IMR-90 (cell line): ENCODE results near the gene WWC1. TPM values are rescaled to one million over a fixed set of nuclear protein-coding genes. Genes with fewer than 3 reads are reported as not detected.
A peak's percentile ranks its signal among the peaks of the same experiment; 100 is the strongest.

ENCODE experiments used
- ATAC-seq: fragments of 200-7000 bp; cut with Tn5 transposase; 2 replicates; pipeline ENCODE4 v1.9.1; 2020; ENCODE audit warnings: low read depth, mild to moderate bottlenecking, moderate library complexity
- BruUV-seq: library from RNA; stranded (reverse); fragments of 400-500 nt; replicated peaks from 2 replicates; lab custom pipeline; 2021; lab: Mats Ljungman, UMichigan
- CTCF ChIA-PET: fragments of 300-600 bp; formaldehyde crosslinking; extraction: SDS; loops from one replicate; lab custom pipeline; 2021; ENCODE audit warnings: antibody characterized with exemption; lab: Yijun Ruan, JAX
- POLR2A ChIA-PET: fragments of 300-600 bp; sonication (Branson Sonifier 250); formaldehyde crosslinking; loops from one replicate; lab custom pipeline; 2022; ENCODE audit warnings: antibody characterized with exemption; ENCODE audit not compliant: unreplicated experiment; lab: Charles Lee
- DNase-seq: peaks from one replicate; pipeline ENCODE4 v3.0.0; 2013
- H2AFZ ChIP-seq: replicated peaks from 2 replicates; pipeline ENCODE3; 2013; ENCODE audit warnings: low read length, mild to moderate bottlenecking; ENCODE audit not compliant: poor library complexity
- H2AK5ac ChIP-seq: 2 replicates; pipeline ENCODE4 v1.6.1; 2013; ENCODE audit warnings: low read depth, low read length, inconsistent platforms
- H2AK9ac ChIP-seq: replicated peaks from 2 replicates; pipeline ENCODE3; 2013; ENCODE audit warnings: mild to moderate bottlenecking, low read depth, low read length, moderate library complexity; ENCODE audit not compliant: poor library complexity
- H2BK120ac ChIP-seq: 2 replicates; pipeline ENCODE4 v1.6.1; 2013; ENCODE audit warnings: low read depth, low read length, inconsistent platforms
- H2BK15ac ChIP-seq: 3 replicates; pipeline ENCODE4 v1.6.1; 2013; ENCODE audit warnings: low read depth, low read length, inconsistent platforms
- H2BK20ac ChIP-seq: 2 replicates; pipeline ENCODE4 v1.6.1; 2013; ENCODE audit warnings: low read depth, mild to moderate bottlenecking, inconsistent platforms, low read length, moderate library complexity
- H2BK5ac ChIP-seq: 2 replicates; pipeline ENCODE4 v1.6.1; 2013; ENCODE audit warnings: mild to moderate bottlenecking, low read depth, low read length, inconsistent platforms; ENCODE audit not compliant: poor library complexity, severe bottlenecking
- H3K14ac ChIP-seq: replicated peaks from 2 replicates; pipeline ENCODE4 v1.6.1; 2013; ENCODE audit warnings: low read depth, low read length, inconsistent platforms
- H3K18ac ChIP-seq: 2 replicates; pipeline ENCODE4 v1.6.1; 2013; ENCODE audit warnings: low read depth, low read length, control low read depth
- H3K23ac ChIP-seq: 2 replicates; pipeline ENCODE4 v1.6.1; 2013; ENCODE audit warnings: low read depth, low read length, inconsistent platforms
- H3K27ac ChIP-seq: 2 replicates; pipeline ENCODE4 v1.5.1; 2013; ENCODE audit warnings: mild to moderate bottlenecking, control low read depth, low read length; ENCODE audit not compliant: insufficient read depth
- H3K27me3 ChIP-seq: 2 replicates; pipeline ENCODE4 v1.6.1; 2013; ENCODE audit warnings: low read length; ENCODE audit not compliant: control insufficient read depth, insufficient read depth
- H3K36me3 ChIP-seq: 2 replicates; pipeline ENCODE4 v1.6.1; 2013; ENCODE audit warnings: low read length, mixed read lengths; ENCODE audit not compliant: control insufficient read depth, insufficient read depth
- H3K4ac ChIP-seq: 2 replicates; pipeline ENCODE4 v1.6.1; 2013; ENCODE audit warnings: low read depth, low read length, inconsistent platforms
- H3K4me1 ChIP-seq: 2 replicates; pipeline ENCODE4 v1.6.1; 2013; ENCODE audit warnings: low read length, mixed read lengths; ENCODE audit not compliant: control insufficient read depth, insufficient read depth
- H3K4me2 ChIP-seq: 2 replicates; pipeline ENCODE4 v1.6.1; 2013; ENCODE audit warnings: low read depth, mild to moderate bottlenecking, control low read depth, low read length, moderate library complexity
- H3K4me3 ChIP-seq: 2 replicates; pipeline ENCODE4 v1.5.1; 2013; ENCODE audit warnings: low read depth, mild to moderate bottlenecking, control low read depth, low read length, moderate library complexity; ENCODE audit not compliant: insufficient read depth
- H3K56ac ChIP-seq: 2 replicates; pipeline ENCODE4 v1.6.1; 2013; ENCODE audit warnings: low read length, inconsistent platforms; ENCODE audit not compliant: insufficient read depth; ENCODE audit errors: extremely low read depth
- H3K79me1 ChIP-seq, 2 experiments: 2 replicates each; pipeline ENCODE4 v1.6.1; 2013; ENCODE audit warnings: low read length in 2 of 2, inconsistent platforms in 1 of 2, low read depth in 1 of 2
- H3K9ac ChIP-seq: 2 replicates; pipeline ENCODE4 v1.6.1; 2013; ENCODE audit warnings: low read depth, low read length, control low read depth
- H3K9me1 ChIP-seq: 2 replicates; pipeline ENCODE4 v1.6.1; 2013; ENCODE audit warnings: low read length, inconsistent platforms; ENCODE audit not compliant: insufficient read depth
- H3K9me3 ChIP-seq: 2 replicates; pipeline ENCODE4 v1.6.1; 2013; ENCODE audit warnings: low read length; ENCODE audit not compliant: control insufficient read depth, insufficient read depth
- H4K20me1 ChIP-seq: 2 replicates; pipeline ENCODE4 v1.6.1; 2013; ENCODE audit warnings: low read length, inconsistent platforms; ENCODE audit not compliant: insufficient read depth
- H4K5ac ChIP-seq: 2 replicates; pipeline ENCODE4 v1.6.1; 2013; ENCODE audit warnings: mild to moderate bottlenecking, low read depth, low read length, control low read depth
- H4K8ac ChIP-seq, 2 experiments: 2 replicates each; pipeline ENCODE4 v1.6.1; 2013; ENCODE audit warnings: low read depth in 2 of 2, low read length in 2 of 2, control low read depth in 1 of 2, inconsistent platforms in 1 of 2
- H4K91ac ChIP-seq: 2 replicates; pipeline ENCODE4 v1.6.1; 2013; ENCODE audit warnings: low read depth, low read length, inconsistent platforms; ENCODE audit not compliant: insufficient read depth
- BHLHE40 ChIP-seq: fragments of 150-350 bp; IDR thresholded peaks from 2 replicates; pipeline ENCODE4 v1.6.1; 2016; ENCODE audit warnings: mild to moderate bottlenecking, low read depth, low read length
- CEBPB ChIP-seq: IDR thresholded peaks from 2 replicates; pipeline ENCODE4 v1.6.1; 2012; ENCODE audit warnings: low read depth, low read length, improper control_type of control experiment
- CHD1 ChIP-seq: IDR thresholded peaks from 2 replicates; pipeline ENCODE4 v1.6.1; 2012; ENCODE audit warnings: low read depth, low read length, improper control_type of control experiment
- FOS ChIP-seq: fragments of 150-350 bp; IDR thresholded peaks from 2 replicates; pipeline ENCODE4 v1.6.1; 2016; ENCODE audit warnings: low read depth, low read length
- MAFK ChIP-seq: IDR thresholded peaks from 2 replicates; pipeline ENCODE4 v1.6.1; 2012; ENCODE audit warnings: low read depth, low read length, improper control_type of control experiment
- MAZ ChIP-seq: IDR thresholded peaks from 2 replicates; pipeline ENCODE4 v1.6.1; 2012; ENCODE audit warnings: low read depth, mild to moderate bottlenecking, low read length, improper control_type of control experiment, moderate library complexity, borderline replicate concordance
- MXI1 ChIP-seq: IDR thresholded peaks from 2 replicates; pipeline ENCODE4 v1.6.1; 2012; ENCODE audit warnings: low read depth, mild to moderate bottlenecking, low read length, moderate library complexity, borderline replicate concordance
- NFE2L2 ChIP-seq: fragments of 150-350 bp; IDR thresholded peaks from 2 replicates; pipeline ENCODE4 v1.6.1; 2016; ENCODE audit warnings: low read depth, mild to moderate bottlenecking, low read length
- POLR2A ChIP-seq: IDR thresholded peaks from 2 replicates; pipeline ENCODE4 v1.6.1; 2012; ENCODE audit warnings: mild to moderate bottlenecking, low read depth, low read length
- RAD21 ChIP-seq: IDR thresholded peaks from 2 replicates; pipeline ENCODE4 v1.6.1; 2012; ENCODE audit warnings: low read length, improper control_type of control experiment
- RCOR1 ChIP-seq: IDR thresholded peaks from 2 replicates; pipeline ENCODE4 v1.6.1; 2012; ENCODE audit warnings: mild to moderate bottlenecking, low read length, improper control_type of control experiment; ENCODE audit not compliant: insufficient replicate concordance
- RFX5 ChIP-seq: IDR thresholded peaks from 2 replicates; pipeline ENCODE4 v1.8.0; 2012; ENCODE audit warnings: low read depth, mild to moderate bottlenecking, low read length, moderate library complexity
- SMC3 ChIP-seq: fragments of 150-350 bp; IDR thresholded peaks from 2 replicates; pipeline ENCODE4 v1.6.1; 2016; ENCODE audit warnings: low read depth, mild to moderate bottlenecking, antibody characterized with exemption, low read length, moderate library complexity
- WGBS, 2 experiments: methylation state at CpG; one replicate each; pipeline versions ENCODE4 v1.1.5 to v1.1.7; 2013; ENCODE audit warnings: missing lambda C conversion rate in 2 of 2; ENCODE audit not compliant: insufficient read length in 1 of 2; ENCODE audit errors: extremely low coverage in 2 of 2; 5-methylcytosine and 5-hydroxymethylcytosine counted together
- dilution Hi-C: fragments of 300-500 bp; cut with HindIII; formaldehyde crosslinking; loops from one replicate; pipeline ENCODE4 v1.14.3; 2018; ENCODE audit warnings: low sequenced_read_pairs; ENCODE audit not compliant: unreplicated experiment
- in situ Hi-C: fragments of 300-500 bp; cut with MboI; formaldehyde crosslinking; loops from 3 replicates; pipeline ENCODE4 v1.14.3; 2019; ENCODE audit warnings: low sequenced_read_pairs, inconsistent platforms, mixed read lengths
- intact Hi-C: fragments of 100-400 bp; cut with micrococcal nuclease; formaldehyde crosslinking; loops from 2 replicates; pipeline ENCODE4 v1.10.0; 2022
- polyA plus RNA-seq, 3 experiments: library from polyadenylated mRNA; depleted of rRNA; stranded (reverse); fragments of >200 nt; gene quantifications; 2 replicates each; pipeline ENCODE4 v1.2.3, GENCODE V29; 2012; ENCODE audit warnings: low replicate concordance in 1 of 3
- total RNA-seq: library from RNA; depleted of rRNA; stranded (reverse); fragments of >200 nt; gene quantifications from 2 replicates; pipeline ENCODE4 v1.2.3, GENCODE V29; 2012
- TF ChIP-seq, protein P1 (sequence below): conservative IDR thresholded peaks from 2 replicates; pipeline ENCODE4 v1.5.1; 2012; ENCODE audit warnings: mild to moderate bottlenecking, low read depth, low read length, improper control_type of control experiment

The WWC1 gene
- total and polyA plus RNA-seq, 2 of the 4 experiments (the other 2 are of a cell fraction), result 9.1 to 10.3 TPM

GRCh38 chr5:168426007-168426863 is 134.8 kb downstream of the WWC1 start:
- H3K27ac ChIP-seq, result no peak overlapping the region
- peak overlapping the region; percentile 66 for H2AK9ac ChIP-seq
- peaks cover 4% of the 10 kb centered on the region for H3K4me1 ChIP-seq
- no peak overlapping the region for H2BK15ac ChIP-seq
- no TSS peak for BruUV-seq
- no peak overlapping the region for H2BK5ac ChIP-seq
- dilution Hi-C loops (no loop called here), in situ Hi-C loops (loop anchor here (25.0 kb wide), 1 partner anchor 139 kb away; the partner anchor contains the start of gene WWC1), intact Hi-C loops (no loop called here)
- H3K56ac ChIP-seq, result no peak overlapping the region
- H3K14ac ChIP-seq, result no peak overlapping the region
- H4K5ac ChIP-seq, result no peak overlapping the region
- no peak overlapping the region for H2AK5ac ChIP-seq
- H2BK20ac ChIP-seq, result no peak overlapping the region
- no peak for ATAC-seq
- H3K27me3 ChIP-seq, result no peaks in the 10 kb centered on the region
- no peak overlapping the region for H3K4me2 ChIP-seq
- ChIA-PET CTCF (no interaction called here), POLR2A (no interaction called here)
- peaks cover 4% of the 10 kb centered on the region; the same call in 1 of the 2 replicates for H3K9me1 ChIP-seq
- H3K79me1 ChIP-seq, result no peaks in the 10 kb centered on the region
- no peak overlapping the region for H2AFZ ChIP-seq
- H3K23ac ChIP-seq, result no peak overlapping the region; the same call in 1 of the 2 replicates
- no peak for DNase-seq
- H4K8ac ChIP-seq, result no peak overlapping the region
- H3K9ac ChIP-seq, result no peak overlapping the region
- no peaks in the 10 kb centered on the region for H3K9me3 ChIP-seq
- no peak overlapping the region for H3K18ac ChIP-seq
- no peak overlapping the region for H3K4me3 ChIP-seq
- no peak overlapping the region for H2BK120ac ChIP-seq
- WGBS, 2 experiments, result no CpG with 5 or more reads among the region's 17 CpGs
- TF ChIP-seq CEBPB, result no peak
- TF ChIP-seq BHLHE40, result no peak
- TF ChIP-seq RFX5, result no peak
- no peak for TF ChIP-seq MAFK
- no peak for TF ChIP-seq POLR2A
- no peak for TF ChIP-seq MXI1
- no peak for TF ChIP-seq MAZ
- TF ChIP-seq RCOR1, result no peak
- TF ChIP-seq CHD1, result no peak
- no peak for TF ChIP-seq RAD21
- no peak for TF ChIP-seq NFE2L2
- TF ChIP-seq FOS, result no peak
- TF ChIP-seq SMC3, result no peak
- TF ChIP-seq, protein P1, sequence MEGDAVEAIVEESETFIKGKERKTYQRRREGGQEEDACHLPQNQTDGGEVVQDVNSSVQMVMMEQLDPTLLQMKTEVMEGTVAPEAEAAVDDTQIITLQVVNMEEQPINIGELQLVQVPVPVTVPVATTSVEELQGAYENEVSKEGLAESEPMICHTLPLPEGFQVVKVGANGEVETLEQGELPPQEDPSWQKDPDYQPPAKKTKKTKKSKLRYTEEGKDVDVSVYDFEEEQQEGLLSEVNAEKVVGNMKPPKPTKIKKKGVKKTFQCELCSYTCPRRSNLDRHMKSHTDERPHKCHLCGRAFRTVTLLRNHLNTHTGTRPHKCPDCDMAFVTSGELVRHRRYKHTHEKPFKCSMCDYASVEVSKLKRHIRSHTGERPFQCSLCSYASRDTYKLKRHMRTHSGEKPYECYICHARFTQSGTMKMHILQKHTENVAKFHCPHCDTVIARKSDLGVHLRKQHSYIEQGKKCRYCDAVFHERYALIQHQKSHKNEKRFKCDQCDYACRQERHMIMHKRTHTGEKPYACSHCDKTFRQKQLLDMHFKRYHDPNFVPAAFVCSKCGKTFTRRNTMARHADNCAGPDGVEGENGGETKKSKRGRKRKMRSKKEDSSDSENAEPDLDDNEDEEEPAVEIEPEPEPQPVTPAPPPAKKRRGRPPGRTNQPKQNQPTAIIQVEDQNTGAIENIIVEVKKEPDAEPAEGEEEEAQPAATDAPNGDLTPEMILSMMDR, result no peak
- no peak overlapping the region for H4K91ac ChIP-seq
- H4K20me1 ChIP-seq, result no peaks in the 10 kb centered on the region
- no peak overlapping the region for H3K4ac ChIP-seq
- peaks cover 12% of the 10 kb centered on the region for H3K36me3 ChIP-seq
